Stimulated activated CD8-positive, alpha-beta memory T cell treated with anti-CD3 and anti-CD28 coated beads, Interleukin-7, amount 100 ng/mL, for 4 hours (primary cell): Measurements from ENCODE around the gene TTC28.

Source experiments
- DNase-seq, 2 donors: peaks; one replicate each; pipeline ENCODE4 v3.0.0-alpha.2; 2020; ENCODE audit warnings: low read depth in 2 of 2

The TTC28 gene

DNA sequence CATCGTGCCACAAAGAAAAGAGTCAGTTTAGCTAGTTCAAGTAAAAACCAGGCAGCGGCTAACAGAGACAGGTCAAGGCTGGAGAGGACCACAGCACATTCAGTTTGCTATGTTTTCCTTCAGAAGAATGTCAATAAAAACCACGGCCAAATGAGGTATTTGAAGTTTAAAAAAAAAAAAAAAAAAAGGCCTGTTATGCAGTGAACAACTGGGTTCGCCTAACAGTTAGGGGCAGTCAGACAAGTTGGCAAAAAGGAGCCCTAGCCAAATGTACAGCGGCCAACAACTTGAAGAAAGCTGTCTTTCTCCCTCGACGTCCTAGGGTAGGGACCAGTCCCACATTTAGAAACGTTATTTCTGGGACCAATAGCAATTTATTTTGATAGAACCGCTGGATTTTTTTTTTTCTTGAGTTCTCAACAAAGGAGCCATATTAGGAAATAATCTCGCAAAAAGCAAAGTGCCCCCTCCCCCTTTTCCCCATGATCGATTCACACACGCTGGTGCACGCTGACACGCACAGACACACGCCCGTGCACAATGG is 237.8 kb downstream of the TTC28 start:
- DNase-seq = no peak

DNA sequence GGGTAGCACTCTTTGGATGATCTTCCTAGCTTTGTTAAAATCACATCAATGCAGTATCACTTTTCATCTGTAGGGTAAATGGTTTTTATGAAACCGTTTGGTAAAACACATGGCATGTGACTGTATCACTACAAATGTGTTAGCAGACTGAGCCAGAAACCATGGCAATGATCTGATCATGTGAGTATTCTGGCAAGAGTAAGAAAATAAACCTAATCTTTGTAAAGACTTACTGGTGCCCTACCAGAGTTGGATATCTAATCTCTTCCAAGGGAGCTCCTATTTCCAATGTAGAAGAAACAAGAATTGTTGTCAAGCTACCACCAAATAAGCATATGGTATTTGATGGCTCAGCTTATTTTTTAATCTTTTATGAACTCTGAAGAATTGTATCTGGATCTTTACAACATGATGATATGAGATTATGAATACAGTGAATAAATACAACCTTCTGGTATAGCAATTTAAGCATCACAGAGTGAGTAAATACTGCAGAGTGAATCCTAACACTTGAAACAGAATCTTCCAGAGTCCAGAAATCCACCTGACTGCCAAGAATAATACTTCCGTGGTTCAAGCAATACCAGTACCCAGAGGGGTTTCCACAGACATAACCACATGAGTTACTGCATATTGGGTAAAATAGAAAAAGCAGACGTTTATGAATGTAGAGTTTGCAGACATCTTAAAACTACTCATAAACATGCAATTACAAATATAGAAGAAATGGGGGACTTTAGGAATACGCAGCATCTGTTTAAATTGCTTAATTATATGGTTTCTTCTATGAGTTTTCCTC is 238.8 kb downstream of the TTC28 start:
- no peak for DNase-seq

DNA sequence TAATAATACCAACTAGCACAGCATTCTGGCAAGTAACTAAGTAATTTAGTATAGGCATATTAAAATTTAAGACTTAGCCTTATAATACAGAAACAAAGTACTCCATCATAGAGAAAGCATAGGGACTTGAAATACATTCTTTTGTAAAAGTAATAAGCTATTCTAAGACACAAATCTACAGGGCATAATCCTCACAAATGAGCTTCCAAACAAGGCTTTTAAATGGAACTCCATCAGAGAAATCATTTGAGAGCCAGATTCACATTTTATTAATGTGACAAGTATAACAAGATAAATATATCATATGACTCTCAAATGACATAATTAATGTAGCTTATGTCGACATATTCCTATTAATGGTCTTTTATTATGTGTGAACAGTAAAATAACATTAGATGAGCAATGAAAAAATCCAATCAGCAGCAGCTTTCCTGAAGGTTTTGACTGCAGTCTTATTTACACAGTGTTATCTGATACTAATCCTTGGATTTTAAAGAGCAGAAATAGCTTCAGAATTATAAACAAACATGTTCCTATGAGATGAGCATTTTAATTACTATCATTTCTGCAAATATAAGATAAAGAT is 241.4 kb downstream of the TTC28 start:
- DNase-seq = no peak

DNA sequence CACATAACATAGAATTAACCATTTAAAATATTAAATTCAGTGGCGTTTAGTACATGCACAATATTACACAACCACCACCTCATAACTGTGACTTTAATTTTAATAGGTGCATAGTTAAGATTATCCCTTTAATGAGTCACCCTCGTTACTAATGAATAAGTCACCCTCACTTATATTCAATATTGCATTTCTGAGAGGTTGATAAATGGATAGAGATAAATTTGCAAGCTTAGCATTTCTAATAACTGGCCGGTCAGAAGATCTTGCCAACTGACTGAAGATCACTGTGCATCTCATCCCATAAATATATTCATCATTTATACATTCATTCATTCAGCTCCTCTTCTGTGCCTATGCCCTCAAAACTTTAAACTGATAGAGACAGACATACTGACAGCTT is 243.7 kb downstream of the TTC28 start:
- no peak for DNase-seq

DNA sequence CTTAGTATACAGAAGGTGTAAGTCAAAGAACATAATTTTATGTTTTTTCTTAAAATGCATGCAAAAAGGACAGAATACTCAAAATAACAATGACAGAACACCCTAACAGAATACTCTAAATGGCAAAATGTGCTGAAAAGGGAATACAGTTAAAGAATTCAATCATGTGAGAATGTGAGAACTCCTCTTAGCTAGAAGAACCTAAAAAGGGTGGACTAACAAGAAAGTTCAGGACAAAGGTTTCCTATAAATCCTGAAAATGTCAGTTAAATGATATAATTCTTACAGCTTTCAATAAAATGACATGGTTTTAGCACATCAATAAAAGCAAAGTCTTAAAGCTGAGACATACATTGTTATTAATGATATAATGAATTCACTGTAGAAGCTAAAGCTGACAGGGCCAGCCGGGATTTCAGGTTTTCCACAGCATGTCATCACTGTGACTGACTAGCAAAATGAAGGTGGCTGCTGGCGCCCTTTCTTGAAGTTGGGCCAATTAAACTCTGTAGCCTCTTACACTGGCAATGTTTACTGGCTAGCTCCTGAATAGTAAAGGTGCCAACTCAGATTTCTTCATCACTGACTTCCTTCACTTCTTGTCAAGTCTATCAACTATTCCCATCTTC is 244.4 kb downstream of the TTC28 start:
- no peak for DNase-seq

DNA sequence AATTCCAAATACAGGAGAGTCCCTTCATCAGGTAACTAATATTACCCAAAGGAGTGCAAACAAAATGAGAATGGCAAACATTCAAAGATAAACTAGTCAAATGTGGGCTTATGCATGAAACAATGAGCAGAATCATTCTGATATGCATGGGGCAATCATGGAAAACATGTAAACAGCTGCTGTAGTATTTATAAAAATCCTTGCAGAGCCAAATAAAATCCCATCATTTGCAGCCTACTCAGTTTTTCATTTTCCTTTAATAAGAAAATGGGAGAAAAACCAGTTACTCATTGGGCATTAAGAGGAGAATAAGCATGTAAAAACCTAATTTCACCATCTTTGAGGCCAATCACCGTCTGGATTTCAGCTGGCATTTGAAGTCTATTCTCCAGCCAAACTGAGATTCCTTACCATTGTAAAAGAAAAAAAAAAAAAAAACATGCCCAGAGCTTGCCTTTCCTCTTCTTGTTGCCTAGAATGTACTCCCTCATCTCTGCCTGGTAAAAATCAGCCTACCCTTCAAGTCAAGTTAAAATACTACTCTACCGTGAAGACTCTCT is 249.1 kb downstream of the TTC28 start:
- DNase-seq = no peak

DNA sequence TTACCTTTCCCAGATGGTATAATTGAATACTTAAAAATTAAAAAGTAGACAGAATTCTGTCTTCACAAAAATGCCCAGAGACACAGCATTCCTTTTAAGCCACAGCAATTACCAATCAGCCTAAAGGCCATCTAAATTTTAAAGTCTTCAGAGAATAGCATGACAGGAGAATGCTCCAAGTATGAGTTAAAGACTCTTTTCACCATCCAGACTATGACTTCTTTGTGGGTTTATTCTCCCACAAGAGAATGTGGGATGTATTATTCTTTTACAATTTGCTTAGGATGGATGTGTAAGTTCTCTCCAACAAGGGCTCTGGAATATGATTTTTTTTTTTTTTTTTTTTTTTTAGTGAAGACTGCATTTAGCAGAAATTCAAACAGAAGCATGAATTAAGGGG is 249.9 kb downstream of the TTC28 start:
- no peak for DNase-seq

DNA sequence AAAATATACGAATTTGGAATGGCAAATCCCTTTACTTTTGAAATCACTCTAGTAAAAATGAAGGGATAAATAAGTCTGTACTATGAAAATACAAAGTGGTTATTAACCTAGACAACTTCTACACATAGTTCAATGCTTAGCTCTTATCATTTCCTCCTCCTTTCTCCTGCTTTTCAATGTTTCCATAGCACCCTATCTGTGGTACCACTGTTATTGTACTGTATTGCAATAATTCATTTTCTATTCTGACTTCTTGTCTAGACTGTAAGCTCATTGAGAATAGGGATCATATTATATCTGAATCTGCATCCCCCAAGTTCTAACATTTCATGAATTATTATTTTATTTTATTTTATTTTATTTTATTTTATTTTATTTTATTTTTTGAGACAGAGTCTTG is 251.4 kb downstream of the TTC28 start:
- no peak for DNase-seq

DNA sequence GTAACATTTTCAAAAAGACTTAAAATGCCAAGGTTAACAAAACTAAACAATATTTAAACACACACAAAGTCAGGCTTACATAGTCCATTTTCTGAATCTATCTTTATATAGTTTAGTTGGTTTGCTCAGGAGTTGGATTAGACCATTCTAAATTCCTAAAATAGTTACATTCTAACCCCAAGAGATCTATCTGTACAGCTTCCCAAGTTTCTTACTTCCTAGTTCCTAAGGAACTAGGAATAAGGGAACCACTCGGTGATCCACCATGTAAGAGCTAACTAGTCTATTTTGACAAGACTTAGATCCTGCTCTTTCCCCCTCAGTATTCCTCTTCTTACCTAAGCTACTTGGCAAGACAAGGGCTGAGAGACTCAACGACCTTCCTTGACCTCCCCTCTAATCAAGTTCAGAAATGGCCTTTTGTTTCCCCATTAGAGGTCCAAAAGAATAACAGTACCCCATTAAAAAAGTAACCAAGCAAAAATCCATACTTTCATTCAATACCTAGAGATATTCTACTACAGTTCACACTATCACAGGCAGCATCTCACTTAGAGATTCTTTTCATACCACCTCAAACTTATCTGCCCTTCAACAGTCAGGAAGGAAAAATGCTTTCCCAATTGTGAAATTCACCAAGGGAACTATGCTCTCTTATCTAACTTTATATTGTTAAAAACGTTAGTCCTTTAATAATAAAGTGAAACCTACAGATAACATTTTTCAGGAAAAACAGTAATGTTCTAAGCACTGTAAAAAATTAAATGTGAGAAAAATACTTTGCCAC is 253.1 kb downstream of the TTC28 start:
- no peak for DNase-seq

DNA sequence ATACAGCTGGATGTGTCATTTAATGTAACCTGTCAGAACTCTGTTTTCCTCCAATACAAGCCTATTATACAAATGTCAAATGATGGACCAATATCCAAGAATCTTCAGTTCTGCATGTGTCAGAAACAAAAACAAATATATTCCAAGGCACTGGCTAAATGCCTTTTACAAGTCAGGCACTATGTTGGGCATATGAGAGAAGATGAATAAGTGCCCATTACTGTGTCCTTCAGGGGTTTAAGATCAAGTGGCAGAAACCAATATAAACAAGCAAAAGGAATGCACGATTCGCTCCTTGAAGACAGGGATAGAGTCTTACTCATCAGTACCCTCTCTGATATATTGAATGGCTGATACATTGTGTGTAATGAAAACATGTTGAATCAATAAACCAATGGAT is 254.4 kb downstream of the TTC28 start:
- no peak for DNase-seq

DNA sequence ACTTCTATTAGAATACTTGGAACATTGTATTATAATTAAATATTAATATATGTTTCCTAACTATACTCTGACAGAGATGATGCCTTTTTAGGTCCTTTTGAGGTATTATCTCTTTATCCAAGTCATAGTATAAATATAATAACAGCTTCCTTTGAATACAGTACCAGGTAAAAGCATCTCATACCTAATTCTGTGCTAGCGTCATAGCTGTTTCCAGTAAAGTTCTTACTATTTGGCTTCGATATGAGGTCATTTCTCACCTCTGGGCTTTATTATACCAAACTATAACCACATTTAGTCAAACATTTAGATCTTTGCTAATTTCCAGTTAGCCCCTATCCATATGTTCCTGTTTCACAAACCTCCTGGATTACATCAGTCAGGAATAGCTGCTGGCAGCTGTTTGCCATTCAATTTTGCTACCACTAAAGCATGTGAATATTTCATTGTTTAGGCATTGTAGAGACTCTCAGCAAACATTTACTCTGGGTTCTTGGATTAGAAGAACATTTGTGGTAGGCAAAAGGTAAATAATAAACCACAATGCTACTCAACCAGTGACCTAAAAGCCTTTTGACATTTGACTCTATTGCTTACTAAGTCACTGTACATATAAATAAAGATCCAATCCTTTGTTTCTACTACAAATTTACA is 255.1 kb downstream of the TTC28 start:
- no peak for DNase-seq

DNA sequence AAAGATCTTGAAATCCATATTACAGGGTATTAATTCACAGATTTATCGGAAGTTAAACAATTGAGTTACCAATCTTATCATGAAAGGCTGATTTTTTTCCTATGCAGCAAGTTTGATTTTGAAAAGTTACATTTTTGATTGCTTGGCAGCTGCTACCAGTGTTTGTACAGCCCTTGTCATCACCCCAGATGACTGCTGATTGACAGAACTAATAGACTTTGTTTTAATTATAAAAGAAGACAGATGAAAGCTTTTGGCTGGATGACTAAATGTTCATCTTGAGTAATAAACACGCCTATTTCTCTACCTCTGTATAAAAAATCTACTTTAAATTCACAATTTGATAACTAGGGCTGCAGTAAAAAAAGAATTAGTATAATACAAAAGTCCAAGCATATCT is 259.7 kb downstream of the TTC28 start:
- DNase-seq = no peak

DNA sequence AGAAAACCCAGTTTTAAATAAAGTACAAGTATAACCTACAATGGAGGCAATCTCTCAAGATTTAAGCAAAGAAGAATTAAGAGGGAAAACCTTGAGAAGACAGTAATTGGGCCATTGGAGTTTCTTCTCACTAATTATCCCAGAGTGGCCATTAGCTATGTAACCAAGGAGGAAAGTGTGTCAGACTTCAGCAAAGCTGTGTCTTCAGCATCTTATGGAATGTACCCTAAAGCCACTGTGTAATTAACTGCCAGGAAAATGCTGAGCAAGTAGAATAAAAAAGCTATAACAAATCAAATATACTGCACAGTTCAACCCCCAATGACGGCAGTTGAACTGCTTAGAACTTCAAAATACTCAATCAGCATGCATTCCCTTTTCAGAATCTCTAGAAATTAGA is 261.6 kb downstream of the TTC28 start:
- DNase-seq = no peak

DNA sequence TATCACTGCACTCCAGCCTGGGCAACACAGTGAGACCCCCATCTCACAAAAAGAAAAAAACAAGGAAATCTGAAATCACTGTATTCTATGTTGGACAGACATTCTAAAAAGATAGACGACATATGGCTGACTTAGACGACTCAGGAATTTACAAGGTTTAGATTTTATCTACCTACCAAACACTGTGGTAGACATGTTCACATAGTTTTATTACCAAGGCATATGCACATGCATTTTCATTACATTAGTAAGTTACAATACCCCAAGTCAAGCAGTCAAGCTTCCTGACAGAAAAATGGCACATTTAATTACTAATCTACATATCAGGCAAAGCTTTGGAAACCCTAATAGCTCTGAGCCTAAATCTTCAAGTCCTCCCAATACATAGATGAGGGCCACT is 262.2 kb downstream of the TTC28 start:
- DNase-seq = no peak

DNA sequence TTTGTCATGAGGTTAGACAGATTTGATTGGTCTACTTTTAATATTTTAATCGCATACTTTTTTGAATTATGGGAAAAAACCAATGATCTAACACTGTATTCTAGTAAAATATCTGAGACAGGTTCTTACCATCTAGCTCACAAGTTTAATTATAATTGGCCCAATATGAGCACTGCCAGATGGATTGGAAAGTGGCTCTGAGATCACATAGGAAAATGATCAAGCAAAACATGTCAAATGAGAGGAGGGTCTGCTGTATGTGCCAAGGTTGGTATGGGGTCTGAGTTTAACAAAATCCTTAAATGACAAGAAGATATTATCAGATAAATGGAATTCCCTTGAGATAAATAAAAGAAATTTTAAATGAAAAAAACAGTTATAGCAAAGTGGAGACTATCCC is 264.7 kb downstream of the TTC28 start:
- no peak for DNase-seq

DNA sequence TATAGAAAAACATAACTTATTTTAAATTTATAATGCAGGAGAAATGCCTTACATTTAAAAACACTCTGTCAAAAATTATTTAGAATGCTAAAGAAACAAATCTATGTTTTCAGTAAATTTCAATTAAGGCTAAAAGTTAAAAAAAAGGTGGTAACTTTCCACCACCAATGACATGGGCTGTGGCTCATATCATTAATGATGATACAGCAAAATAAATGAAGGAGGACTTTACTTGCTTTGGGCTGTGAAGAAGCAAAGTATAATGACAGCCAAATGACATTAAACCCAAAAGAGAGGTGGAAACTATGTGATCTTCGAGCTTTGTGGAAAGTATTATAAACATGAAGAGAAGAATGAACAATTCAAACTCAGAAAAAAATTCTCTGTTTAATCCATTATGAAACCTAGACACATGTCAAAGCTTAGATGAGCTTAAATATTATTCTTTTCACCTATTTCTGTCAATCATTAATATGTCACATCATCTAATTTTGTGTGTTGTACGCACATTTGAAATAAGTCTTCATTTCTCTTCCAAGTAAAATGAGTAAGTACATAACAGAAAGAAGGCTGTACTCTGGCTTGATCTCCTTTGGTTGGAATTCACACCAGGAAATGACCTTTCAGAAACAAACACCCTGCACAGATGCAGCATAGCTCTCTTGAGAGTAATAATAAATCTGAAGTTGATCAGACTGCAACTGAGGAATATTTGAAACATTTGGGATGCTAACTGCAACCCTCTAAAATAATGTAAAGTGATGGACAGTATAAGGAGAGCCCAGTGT is 265.8 kb downstream of the TTC28 start:
- no peak for DNase-seq

DNA sequence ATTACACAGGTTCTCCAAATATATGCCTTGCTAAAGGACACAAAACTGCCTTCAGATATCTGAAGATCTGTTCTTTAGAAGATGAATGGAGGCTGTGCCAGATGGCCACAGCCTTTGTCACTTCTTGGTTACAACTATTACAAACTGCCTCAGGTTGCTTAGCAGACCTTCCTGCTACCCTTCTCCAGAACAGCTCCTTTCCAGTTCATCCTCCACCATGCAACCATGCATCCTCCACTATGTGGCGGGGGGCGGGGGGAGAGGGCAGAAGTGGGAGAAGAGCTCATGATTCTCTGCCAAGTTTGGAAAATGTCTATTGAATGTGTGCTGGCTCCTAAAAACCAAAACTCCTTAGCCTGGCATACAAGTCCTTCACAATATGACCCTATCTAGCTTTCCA is 267.5 kb downstream of the TTC28 start:
- DNase-seq = no peak

DNA sequence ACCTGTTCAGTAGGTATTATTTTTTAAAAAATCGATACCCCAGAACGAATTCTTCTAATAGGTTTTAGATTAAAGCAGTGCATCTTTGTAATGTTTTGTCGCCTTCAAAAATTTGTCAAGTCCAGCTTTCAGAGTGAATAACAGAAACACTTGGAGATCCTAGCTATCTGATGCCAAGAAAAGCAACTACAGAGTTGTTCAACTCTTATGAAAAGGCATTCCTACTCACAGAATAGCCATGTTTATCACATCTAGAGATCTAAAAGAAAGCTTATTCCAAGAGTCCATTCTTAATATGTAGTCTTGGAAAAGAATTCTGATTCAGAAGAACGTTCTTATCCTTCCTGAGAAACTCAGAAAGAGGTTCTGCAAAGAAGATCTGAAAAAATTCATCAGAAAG is 268.5 kb downstream of the TTC28 start:
- DNase-seq = no peak

DNA sequence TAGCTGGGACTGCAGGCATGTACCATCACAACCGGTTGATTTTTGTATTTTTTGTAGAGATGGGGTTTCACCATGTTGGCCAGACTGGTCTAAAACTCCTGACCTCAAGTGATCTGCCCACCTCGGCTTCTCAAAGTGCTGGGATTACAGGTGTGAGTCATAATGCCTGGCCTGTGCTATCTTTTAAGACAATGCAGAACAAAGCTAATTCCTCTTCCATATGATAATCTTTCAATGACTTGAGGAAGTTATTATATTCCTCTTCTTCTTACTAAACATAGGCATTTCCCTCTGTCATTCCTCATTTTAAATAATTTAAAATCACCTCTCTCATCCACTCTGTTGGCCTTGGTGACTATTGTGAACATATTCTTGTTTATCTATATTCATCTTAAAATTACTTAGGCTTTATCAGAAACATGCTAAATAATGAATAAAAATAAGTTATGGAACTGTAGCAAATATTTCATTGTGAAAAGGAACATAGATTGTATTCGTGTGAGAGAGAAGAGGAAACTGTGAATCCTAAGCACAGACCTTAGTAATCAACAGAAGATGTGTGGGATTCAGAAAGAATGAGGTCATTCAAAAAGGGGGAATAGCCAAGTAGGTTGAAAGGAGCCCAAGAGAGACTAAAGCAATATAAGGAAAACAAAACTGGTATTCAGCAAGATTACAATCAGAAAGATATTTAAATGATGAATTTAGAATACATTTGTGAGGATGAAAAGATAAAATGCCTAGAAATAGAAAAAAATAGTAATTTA is 269.4 kb downstream of the TTC28 start:
- no peak for DNase-seq

DNA sequence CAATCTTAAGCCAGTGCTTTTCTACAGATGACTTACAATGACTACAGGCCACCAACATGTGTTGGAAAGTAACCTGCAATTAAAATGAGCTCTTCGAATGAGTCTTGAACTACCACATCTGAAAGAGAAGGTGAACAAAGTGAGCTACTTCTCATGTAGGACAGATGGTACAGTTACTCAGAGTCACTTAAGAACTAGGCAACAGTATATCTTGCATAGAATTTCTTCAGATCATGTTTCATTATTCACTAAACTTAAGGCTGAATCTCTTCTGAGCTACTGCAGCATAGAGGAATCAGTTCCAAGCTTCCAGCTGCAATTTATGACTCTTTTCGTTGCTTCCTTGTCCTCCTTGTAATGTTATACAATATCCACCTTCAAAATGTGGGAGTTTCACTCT is 270.9 kb downstream of the TTC28 start:
- DNase-seq = no peak
